Body of pancreas (tissue), 4 donors: ENCODE data around the gene TENT4A. TPM values are rescaled to one million over a fixed set of nuclear protein-coding genes. Genes with fewer than 3 reads are reported as not detected.

ENCODE experiments used
- ATAC-seq: fragments of 150-250 bp; one replicate; pipeline ENCODE4 v1.9.1; 2016
- DNase-seq, 4 donors: peaks; one replicate each; pipeline ENCODE4 v3.0.0-alpha.2; 2019
- H3K27ac ChIP-seq, 4 donors: fragments of 200-600 bp; sonication (generic); 1 replicate in 3 of 4; 2 replicates in 1 of 4; pipeline versions ENCODE4 v1.5.1 to v1.6.1; 2016 to 2019; ENCODE audit warnings: mild to moderate bottlenecking in 1 of 4, mixed read lengths in 1 of 4, moderate library complexity in 1 of 4
- H3K27me3 ChIP-seq, 2 donors: fragments of 200-600 bp; sonication (generic); one replicate each; pipeline ENCODE4 v1.6.0; 2016; ENCODE audit warnings: mild to moderate bottlenecking in 1 of 2
- H3K36me3 ChIP-seq, 2 donors: fragments of 200-600 bp; sonication (generic); replicated peaks in 1 of 2; 2 replicates each; pipeline ENCODE4 v1.5.1; 2016; ENCODE audit warnings: low read depth in 2 of 2; ENCODE audit not compliant: insufficient read depth in 1 of 2
- H3K4me1 ChIP-seq: fragments of 200-600 bp; sonication (generic); one replicate; pipeline ENCODE4 v1.6.0; 2016
- H3K4me3 ChIP-seq, 2 donors: fragments of 200-600 bp; sonication (generic); 1 replicate in 1 of 2; 2 replicates in 1 of 2; pipeline ENCODE4 v1.5.1; 2016 to 2019
- H3K9me3 ChIP-seq, 3 donors: fragments of 200-600 bp; sonication (generic); 1 replicate in 2 of 3; 2 replicates in 1 of 3; pipeline ENCODE4 v1.5.1; 2016
- CTCF ChIP-seq, 7 experiments: fragments of 450-650 bp in 4 of 7; fragments of 200-600 bp in 3 of 7; sonication (generic) in 3 of 7; IDR thresholded peaks; one replicate each; pipeline ENCODE4 v1.5.1; 2016 to 2019; ENCODE audit warnings: antibody characterized with exemption in 7 of 7
- POLR2A ChIP-seq, 3 donors: fragments of 450-650 bp; IDR thresholded peaks; one replicate each; pipeline ENCODE4 v1.6.1; 2016; ENCODE audit warnings: antibody characterized with exemption in 3 of 3, mild to moderate bottlenecking in 2 of 3
- WGBS, 2 donors: methylation state at CpG; one replicate each; pipeline ENCODE4 v1.1.5; 2017; 5-methylcytosine and 5-hydroxymethylcytosine counted together
- intact Hi-C: fragments of 100-400 bp; cut with DNase I; formaldehyde crosslinking; loops from one replicate; pipeline ENCODE4 v1.15.1; 2023
- total RNA-seq, 2 donors: library from RNA; depleted of rRNA; stranded (reverse); fragments of >200 nt; gene quantifications; one replicate each; pipeline ENCODE4 v1.1.0, GENCODE V29; 2016

Gene TENT4A
- total RNA-seq, 2 donors from 2014 or later, result 11.9 to 27.7 TPM

GRCh38 chr5:6724321-6724929 lies 11.2 kb downstream of the TENT4A start:
- TF ChIP-seq POLR2A (IDR thresholded peaks at IDR 0.05) (no peak), CTCF (IDR thresholded peaks at IDR 0.05) (no peak)
- no peak for DNase-seq
- no peaks in the 10 kb centered on the region for H3K36me3 ChIP-seq
- ATAC-seq, result no peak
- H3K27me3 ChIP-seq, result no peaks in the 10 kb centered on the region
- no peaks in the 10 kb centered on the region for H3K9me3 ChIP-seq
- 83% methylated on average over 8 of the region's 8 CpGs for WGBS, 2 donors
- H3K27ac ChIP-seq, result no peak overlapping the region
- intact Hi-C loops, result no loop called here
- peaks cover 43% of the 10 kb centered on the region for H3K4me1 ChIP-seq
- H3K4me3 ChIP-seq, result no peak overlapping the region

DNA sequence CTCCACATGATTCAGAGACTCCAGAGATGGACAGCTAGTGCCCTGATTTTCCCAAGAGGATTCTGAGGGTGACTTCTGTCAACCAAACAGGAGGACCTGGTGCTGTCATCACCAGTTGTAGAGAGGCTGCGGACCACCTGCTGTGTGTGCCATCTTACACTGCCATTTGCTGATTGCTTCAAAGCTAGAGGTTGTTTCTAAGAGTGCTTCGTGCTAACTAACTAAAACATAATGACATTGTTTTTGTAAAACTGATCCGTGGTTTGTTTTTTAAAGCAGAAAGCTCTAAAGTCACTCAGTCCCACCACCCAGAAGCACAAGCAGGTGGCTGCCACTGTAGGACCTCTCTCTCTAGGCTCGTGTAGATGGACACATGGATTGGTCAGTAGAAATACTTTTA lies 12.2 kb downstream of the TENT4A start:
- no peak overlapping the region for H3K4me3 ChIP-seq
- no peaks in the 10 kb centered on the region for H3K36me3 ChIP-seq
- DNase-seq, result no peak
- intact Hi-C loops, result no loop called here
- WGBS, 2 donors, result 80 to 83% methylated on average over 4 of the region's 4 CpGs
- H3K27me3 ChIP-seq, result no peaks in the 10 kb centered on the region
- no peak for ATAC-seq
- H3K9me3 ChIP-seq, result no peaks in the 10 kb centered on the region
- TF ChIP-seq POLR2A (IDR thresholded peaks at IDR 0.05), result no peak
- TF ChIP-seq CTCF (IDR thresholded peaks at IDR 0.05), result no peak
- no peak overlapping the region for H3K27ac ChIP-seq
- peaks cover 43% of the 10 kb centered on the region for H3K4me1 ChIP-seq

DNA sequence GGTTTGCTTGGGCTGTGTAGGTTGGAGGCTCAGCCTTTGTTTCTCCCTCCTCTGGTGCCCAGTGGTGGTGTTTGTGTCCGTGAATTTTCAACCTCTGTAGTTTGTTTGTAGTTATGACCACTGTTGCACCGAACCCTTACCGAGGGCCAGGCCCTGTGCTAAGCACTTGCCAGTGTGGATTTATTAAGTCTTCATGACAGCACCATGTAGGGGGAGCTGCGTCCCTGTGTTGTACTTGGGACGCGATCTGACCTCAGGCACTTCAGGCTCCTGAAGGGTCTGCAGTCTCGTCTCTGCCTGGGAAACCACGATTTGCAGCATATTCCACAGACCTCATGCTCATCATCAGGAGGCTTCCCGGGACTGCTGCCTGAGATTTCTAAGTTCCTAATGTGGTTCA lies 12.8 kb downstream of the TENT4A start:
- intact Hi-C loops, result no loop called here
- H3K36me3 ChIP-seq, result no peaks in the 10 kb centered on the region
- no peak overlapping the region for H3K27ac ChIP-seq
- no peaks in the 10 kb centered on the region for H3K27me3 ChIP-seq
- TF ChIP-seq POLR2A (IDR thresholded peaks at IDR 0.05) (no peak), CTCF (IDR thresholded peaks at IDR 0.05) (no peak)
- H3K9me3 ChIP-seq, result no peaks in the 10 kb centered on the region
- ATAC-seq (no peak), DNase-seq (no peak)
- WGBS, 2 donors, result 86 to 88% methylated on average over 8 to 9 of the region's 9 CpGs
- peaks cover 49% of the 10 kb centered on the region for H3K4me1 ChIP-seq
- no peak overlapping the region for H3K4me3 ChIP-seq

GRCh38 chr5:6727231-6727630 lies 14.0 kb downstream of the TENT4A start:
- Histone ChIP-seq H3K27ac (no peak overlapping the region), H3K4me3 (no peak overlapping the region), H3K27me3 (no peaks in the 10 kb centered on the region), H3K9me3 (no peaks in the 10 kb centered on the region), H3K4me1 (peaks cover 51% of the 10 kb centered on the region), H3K36me3 (no peaks in the 10 kb centered on the region)
- ATAC-seq (no peak), DNase-seq (no peak)
- TF ChIP-seq POLR2A (IDR thresholded peaks at IDR 0.05) (no peak), CTCF (IDR thresholded peaks at IDR 0.05) (no peak)
- 95 to 100% methylated on average over 8 of the region's 8 CpGs for WGBS, 2 donors
- intact Hi-C loops, result no loop called here
